GM11168 (cell line): ENCODE data around the gene TMIGD3.

Source experiments
- in situ Hi-C: fragments of 300-500 bp; cut with MboI; formaldehyde crosslinking; loops from one replicate; pipeline ENCODE4 v1.12.0; 2022; ENCODE audit warnings: low sequenced_read_pairs; ENCODE audit not compliant: unreplicated experiment

TMIGD3 gene

GRCh38 chr1:111476761-111477309, 26.6 kb downstream of the TMIGD3 start:
- in situ Hi-C loops, result no loop called here

GRCh38 chr1:111476214-111476613, 27.2 kb downstream of the TMIGD3 start:
- in situ Hi-C loops, result no loop called here

- in situ Hi-C loops, result no loop called here
Observed at GRCh38 chr1:111475701-111476100, 27.7 kb downstream of the TMIGD3 start.

- in situ Hi-C loops, result no loop called here
Observed at GRCh38 chr1:111474521-111474920, 28.9 kb downstream of the TMIGD3 start.

- in situ Hi-C loops, result no loop called here
Observed at GRCh38 chr1:111474106-111474505, 29.3 kb downstream of the TMIGD3 start.

GRCh38 chr1:111471538-111471937, 31.9 kb downstream of the TMIGD3 start:
- in situ Hi-C loops, result no loop called here

GRCh38 chr1:111471012-111471411, 32.4 kb downstream of the TMIGD3 start:
- in situ Hi-C loops, result no loop called here

- in situ Hi-C loops, result no loop called here
Observed at GRCh38 chr1:111470596-111470995, 32.8 kb downstream of the TMIGD3 start.

- in situ Hi-C loops, result no loop called here
Observed at GRCh38 chr1:111469539-111469938, 33.9 kb downstream of the TMIGD3 start.

- in situ Hi-C loops, result no loop called here
Observed at GRCh38 chr1:111468717-111469100, 34.7 kb downstream of the TMIGD3 start.

GRCh38 chr1:111467865-111468716, 35.3 kb downstream of the TMIGD3 start:
- in situ Hi-C loops, result no loop called here

GRCh38 chr1:111466480-111466879, 37.0 kb downstream of the TMIGD3 start:
- in situ Hi-C loops, result no loop called here

GRCh38 chr1:111465754-111466153, 37.7 kb downstream of the TMIGD3 start:
- in situ Hi-C loops, result no loop called here

GRCh38 chr1:111463029-111463683, 40.3 kb downstream of the TMIGD3 start:
- in situ Hi-C loops, result no loop called here

- in situ Hi-C loops, result no loop called here
Observed at GRCh38 chr1:111462370-111463028, 40.9 kb downstream of the TMIGD3 start.

GRCh38 chr1:111461765-111462164, 41.7 kb downstream of the TMIGD3 start:
- in situ Hi-C loops, result no loop called here

GRCh38 chr1:111455642-111456031, 47.8 kb downstream of the TMIGD3 start:
- in situ Hi-C loops, result no loop called here

- in situ Hi-C loops, result no loop called here
Observed at GRCh38 chr1:111454859-111455641, 48.4 kb downstream of the TMIGD3 start.

GRCh38 chr1:111453706-111454105, 49.7 kb downstream of the TMIGD3 start:
- in situ Hi-C loops, result no loop called here

GRCh38 chr1:111452581-111452980, 50.9 kb downstream of the TMIGD3 start:
- in situ Hi-C loops, result no loop called here
